Measurements from ENCODE around the gene TCOF1.

DNA sequence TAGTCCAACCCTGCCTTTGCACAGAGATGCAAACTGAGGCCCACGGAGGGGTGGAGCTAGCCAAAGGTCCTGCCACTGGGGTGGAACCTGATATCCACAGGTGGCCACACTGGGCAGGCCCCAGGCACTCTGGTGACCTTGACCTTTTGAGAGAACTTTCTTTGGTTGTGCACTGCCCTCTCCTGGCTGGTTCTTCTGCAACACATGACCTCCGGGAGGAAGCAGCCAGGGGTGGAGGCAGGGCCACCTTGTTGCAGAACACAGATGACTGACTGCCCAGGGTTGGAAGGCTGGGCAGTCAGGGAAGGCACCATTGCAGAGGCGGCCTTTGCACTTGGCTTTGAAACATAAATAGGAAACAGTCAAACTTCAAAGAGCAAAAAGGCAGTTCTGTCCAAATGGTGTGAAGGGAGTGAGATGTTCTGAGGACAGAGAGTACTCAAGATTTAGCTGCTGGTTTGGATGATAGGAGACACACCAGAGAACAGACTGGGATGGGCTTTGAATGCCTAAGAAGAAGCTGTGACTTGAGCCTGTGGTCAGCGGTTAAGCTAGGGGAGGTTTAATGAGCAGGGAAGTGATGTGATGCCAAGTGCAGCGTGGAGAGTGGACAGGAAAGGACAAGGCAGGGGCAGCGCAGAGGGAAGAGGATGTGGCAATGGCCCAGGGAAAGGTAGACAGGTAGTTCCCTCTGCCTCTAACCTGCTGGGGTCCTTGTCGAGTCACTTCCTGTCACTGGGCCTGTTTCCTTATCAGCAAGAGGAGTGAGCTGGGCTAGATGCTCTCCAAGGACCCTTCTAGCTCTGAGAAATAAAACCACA, 6.8 kb upstream of the TCOF1 start:
- TF ChIP-seq, protein P1, sequence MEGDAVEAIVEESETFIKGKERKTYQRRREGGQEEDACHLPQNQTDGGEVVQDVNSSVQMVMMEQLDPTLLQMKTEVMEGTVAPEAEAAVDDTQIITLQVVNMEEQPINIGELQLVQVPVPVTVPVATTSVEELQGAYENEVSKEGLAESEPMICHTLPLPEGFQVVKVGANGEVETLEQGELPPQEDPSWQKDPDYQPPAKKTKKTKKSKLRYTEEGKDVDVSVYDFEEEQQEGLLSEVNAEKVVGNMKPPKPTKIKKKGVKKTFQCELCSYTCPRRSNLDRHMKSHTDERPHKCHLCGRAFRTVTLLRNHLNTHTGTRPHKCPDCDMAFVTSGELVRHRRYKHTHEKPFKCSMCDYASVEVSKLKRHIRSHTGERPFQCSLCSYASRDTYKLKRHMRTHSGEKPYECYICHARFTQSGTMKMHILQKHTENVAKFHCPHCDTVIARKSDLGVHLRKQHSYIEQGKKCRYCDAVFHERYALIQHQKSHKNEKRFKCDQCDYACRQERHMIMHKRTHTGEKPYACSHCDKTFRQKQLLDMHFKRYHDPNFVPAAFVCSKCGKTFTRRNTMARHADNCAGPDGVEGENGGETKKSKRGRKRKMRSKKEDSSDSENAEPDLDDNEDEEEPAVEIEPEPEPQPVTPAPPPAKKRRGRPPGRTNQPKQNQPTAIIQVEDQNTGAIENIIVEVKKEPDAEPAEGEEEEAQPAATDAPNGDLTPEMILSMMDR (IDR thresholded peaks at IDR 0.05; ENCODE audit: insufficient read depth, low read depth, low read length): peak; percentile 50
- no peak for TF ChIP-seq EZH2 (IDR thresholded peaks at IDR 0.05; ENCODE audit: insufficient read depth, low read length)
